Stimulated activated CD4-positive, alpha-beta T cell treated with anti-CD3 and anti-CD28 coated beads, Interleukin-2, amount 100 ng/mL, for 48 hours (primary cell): ENCODE results near the gene TMEM53.
A peak's percentile ranks its signal among the peaks of the same experiment; 100 is the strongest.

Experiments
- DNase-seq, 2 donors: peaks; one replicate each; pipeline ENCODE4 v3.0.0-alpha.2; 2020

Gene TMEM53

DNA sequence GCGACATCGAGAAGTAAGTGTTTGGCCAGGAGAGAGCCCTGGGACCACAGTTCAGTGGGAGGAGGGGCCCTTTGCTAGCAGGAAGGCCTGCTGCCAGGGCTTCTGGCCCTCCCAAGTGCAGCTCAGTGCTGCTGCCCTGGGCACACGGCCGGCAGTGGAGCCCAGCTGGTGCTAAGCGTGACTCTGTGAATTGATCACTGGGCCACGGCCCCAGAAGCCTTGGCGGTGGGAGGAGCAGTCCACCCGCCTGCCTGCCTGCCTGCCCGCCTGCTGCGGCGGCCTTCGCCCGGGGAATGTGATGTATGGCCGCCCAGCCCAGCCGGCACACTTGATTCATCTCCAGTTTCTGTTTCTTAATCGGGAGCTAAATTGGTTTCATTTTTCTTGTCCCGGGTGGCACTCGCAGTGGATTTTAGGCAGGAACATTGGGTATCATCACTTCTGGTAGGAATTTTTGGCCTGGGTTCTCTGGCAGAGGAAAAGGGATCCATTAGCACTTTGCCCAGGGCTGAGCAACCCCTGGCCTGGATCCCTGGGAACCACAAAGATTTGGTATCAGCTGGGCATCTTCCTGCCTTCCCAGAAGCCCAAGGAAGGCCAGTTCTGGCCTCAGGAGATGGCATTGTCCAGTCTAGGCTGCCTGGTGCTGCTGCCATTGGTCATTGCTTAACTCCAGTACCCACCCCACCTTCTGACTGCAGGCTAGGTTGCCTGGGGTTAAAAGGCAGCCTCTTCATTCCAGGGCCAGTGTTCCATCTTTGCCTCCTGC, 28.6 kb downstream of the TMEM53 start:
- no peak for DNase-seq

DNA sequence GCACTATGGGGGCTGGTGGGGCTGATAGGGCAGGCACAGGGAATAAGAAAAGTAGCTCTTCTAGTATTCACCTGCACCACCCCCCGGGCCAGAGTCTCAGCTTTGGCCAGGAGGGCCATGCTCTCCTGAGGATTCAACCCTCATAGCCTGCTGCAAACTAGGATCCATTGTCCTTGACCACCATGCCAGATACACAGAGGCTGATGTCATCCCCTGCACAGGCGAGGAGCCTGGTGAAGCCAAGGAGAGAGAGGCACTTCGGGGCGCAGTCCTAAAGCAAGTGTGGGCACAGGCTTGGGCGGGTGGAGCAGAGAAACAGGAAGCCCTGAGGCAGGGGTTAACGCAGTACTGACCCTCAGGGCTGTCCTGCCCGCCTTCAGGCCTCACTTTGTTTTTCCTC, 29.5 kb downstream of the TMEM53 start:
- DNase-seq, result no peak

DNA sequence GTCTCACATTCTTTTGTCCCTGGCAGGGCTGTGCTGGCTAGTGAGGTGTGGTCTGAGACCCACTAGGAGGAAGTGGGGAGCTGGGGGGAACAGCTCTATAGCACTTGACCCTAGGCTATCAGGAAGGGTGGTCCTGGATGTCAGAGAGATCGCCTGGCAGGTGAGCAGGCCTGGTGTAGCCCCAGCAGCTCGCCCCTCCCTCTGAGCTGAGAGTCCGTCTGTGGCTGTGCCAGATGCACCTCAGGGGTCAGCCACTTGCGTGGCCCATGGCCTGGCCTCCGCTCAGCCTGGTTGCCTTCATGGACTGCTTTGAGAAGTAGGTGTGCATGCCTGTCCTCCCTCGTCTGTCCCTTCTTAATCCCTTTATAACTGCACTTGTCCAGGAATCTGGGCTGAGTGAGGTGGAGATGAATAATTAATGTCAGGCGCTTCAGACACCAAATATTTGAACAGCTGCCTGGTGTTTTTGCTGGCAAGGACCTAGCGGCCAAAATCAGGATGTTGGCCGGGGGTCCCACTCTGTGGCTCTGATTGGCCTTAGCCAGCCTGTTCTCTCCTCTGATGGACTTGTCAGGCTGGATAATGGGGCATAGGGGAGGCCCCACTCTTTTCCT, 30.5 kb downstream of the TMEM53 start:
- DNase-seq, result no peak

DNA sequence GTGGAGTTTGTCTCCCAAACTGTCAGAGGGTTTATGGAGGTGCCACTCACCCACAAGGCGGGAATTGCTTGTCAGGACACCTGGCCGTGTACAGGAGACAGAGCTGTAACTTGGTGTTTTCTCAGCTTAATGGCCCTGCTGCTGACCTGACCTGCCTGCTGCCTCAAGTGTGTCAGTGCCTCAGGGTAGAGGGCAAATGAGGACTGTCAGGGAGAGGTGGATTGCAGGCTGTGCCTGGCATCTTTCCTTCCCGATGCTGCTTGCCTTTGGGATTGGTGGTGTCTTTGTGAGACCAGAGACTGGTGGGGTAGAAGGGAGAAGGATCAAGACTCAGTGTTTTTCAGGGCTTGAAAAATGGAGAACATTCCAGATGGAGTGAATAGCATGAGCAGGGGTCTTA, 31.4 kb downstream of the TMEM53 start:
- DNase-seq, result no peak

DNA sequence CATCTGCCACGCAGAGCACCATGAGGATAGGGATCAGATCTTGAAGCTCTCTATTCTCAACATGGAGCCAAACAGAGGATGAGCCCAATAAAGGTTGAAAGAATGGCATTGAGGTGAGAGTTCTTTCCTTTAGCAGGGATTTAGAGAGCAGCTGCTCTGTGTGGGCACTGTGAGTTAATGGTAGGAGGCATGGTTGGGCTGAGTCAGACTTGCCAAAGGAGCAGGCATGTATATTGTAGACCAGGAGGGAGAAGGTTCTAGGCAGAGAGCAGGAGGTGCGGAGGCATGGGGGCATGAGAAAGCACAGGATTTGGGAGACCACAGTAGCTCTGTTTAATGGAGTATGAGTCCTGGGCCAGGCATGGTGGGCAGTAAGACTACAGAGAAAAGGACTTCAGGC, 32.0 kb downstream of the TMEM53 start:
- no peak for DNase-seq

DNA sequence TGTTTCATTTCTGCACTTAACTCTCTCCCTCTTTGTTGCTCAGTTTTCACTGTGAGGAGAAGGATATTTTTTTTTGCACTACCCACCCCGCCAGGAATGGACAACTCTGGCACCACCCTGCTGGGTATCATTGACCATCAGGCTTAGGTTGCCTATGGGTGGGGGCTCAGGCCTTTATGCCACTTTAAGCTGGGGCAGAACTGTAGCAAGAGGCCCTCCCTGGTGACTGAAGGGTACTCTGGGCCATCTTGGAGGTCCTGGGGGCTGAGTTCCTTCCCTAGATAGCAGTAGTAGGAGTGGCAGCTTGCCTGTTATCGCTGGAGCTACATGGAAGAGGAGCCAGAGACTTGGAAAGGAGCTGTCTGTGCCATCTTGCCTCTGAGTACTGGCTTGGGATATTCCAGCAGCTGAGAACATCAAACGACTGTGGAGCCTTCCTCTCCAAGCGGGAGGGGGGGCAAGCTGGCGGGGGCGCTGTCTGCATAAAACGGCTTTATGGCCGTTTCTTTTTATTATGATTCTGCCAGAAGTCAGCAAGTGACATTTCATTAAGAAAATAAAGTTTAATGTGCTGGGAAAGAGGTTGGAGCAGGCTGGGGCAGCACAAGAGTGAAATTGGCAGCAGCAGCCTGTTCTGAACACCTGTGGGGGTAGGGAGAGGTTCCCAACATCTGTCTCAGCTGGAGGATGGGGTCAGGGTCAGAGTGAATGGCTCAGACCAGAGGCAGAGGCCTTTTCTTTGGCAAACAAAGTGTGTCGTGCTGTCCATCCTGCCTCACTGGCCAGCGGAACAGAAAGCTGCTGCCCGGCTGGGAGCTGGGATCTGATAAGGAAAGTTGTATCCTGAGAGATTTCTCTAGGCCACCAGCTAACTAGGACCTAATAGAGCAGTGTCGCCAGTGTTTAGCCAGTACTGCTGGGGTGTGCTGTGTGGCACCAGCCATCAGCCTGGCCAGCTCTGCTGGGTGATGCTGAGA, 32.9 kb downstream of the TMEM53 start:
- no peak for DNase-seq

DNA sequence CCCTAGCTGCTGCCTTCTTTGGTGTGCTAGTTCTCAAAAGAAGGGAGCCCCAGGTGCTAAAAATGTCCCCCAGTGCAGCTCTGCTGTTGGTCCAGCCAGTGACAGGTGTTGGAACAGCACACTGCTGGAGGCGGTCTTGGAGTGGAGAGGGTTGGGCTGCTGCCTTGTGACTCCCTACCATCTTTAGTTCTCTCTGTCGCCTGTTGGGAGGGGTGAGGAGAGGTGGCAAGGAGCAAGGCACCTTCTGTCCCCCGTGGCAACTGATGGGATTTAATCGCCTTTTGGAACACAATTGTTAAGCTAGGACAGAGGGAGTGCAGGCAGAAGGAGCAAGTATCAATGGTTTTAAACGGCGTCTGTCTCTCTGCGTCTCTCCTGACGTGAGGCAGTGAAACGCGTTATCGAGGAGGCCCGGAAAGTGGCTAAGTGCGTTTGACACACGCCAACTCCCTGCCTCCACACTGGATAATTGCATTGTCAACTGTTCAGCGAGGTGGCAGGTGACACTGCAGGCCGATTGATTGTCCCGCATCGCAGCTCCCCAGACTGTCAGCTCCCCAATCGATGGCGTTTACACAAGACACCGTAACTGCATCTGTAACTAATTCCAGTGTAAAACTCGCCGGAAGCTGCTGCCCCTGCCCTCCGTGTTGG, 34.0 kb downstream of the TMEM53 start:
- DNase-seq, result no peak

DNA sequence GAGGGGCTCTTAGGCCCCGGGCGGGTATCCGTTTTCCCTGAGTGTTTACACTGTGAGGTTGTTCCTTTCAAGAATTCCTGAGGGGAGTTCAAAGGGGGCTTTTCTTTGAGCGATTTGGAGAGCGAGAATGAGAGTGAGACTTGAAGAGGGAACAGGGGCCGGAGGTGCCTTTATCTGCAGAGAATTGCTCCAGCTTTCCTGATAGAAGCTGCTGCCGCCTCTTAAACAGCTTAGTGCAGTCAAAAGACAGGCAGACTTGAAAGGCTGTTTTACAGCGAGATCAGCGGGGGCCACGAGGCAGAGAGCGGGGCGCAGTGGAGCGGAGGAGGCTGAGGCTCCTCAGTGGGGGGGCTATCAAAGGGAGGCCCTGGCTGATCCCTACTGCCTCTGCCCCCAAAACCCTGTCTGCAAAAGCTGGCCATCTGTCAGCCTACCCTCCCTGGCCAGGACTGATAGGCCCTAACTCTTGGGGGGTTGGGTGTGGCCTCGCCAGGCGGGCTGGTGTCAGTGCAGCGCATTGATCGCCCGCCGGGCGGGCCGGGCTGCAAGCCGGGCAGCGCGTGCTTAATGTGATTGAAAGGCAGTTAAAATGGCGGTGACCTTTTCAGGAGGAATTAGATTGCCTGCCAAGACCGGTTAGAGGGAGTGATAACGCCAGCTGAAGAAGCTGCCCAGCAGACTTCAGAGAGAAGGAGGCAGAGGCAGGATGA, 36.4 kb downstream of the TMEM53 start:
- DNase-seq, result no peak

DNA sequence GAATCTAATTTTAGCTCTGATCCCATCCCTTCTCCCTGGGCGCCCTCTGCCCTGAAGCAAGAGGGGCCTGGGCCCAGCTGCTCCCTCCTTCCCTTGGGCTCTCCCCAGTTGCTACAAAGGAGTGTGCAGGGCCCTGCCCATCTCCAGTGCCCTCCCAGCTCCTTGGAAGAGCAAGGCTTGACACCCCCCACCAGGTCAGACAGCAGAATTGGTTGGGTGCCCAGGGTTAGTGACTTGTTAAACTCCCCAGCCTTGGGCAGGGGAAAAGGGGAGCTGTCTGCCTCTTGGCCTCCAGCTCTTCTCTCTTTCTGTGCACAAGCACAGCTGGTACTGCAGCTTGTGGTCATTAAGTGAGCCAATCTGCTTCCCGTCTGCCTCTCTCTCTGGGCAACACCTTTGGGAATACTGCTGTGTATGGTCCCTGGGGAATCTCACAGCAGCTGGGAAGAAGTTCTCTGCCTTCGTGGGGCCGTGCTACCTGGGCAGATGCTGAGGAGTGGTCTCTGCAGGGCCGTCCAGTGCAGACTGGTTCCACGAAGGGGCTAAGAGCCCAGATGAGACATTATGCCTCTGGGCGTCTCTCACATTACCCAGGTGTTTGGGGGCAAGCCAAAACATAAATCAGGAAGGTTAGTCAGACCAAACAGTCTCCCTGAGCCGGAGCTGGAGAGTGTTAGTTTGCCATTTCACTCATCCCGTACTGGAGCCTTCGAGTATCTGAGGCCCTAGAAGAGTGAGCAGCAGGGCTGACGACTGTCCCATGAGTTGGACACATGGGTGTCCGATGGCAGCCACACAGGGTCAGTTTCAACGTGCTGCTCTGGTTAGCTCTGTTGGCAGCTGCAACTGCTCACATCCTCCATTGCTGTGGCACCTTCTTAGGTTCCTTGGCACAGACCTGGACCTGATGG, 37.3 kb downstream of the TMEM53 start:
- no peak for DNase-seq

DNA sequence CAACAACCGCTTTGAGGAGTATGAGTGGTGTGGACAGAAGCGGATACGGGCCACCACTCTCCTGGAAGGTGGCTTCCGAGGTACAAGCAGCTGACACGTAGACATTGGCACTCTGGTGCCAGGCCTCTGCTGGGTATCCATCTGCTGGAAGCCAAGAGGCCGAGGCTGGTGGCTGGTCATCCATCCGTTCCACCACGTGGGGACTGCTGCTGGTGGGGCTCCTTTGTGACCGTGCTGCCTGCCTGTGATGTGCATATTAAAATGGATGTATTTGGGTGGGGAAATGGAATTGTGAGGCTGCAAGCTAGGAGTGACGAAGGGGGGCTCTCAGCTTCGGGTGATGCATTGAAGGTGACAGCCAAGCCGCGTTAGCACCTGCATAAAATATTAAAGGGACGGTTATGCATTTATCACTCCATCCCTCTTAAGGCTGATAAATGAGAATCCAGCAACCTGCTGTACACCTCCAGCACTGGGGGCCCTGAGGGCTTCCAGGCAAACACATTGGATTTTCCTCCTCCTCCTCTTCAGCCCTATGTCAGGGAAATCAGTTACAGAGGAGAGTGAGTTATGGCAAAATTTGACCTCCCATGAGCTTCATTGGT, 38.1 kb downstream of the TMEM53 start:
- DNase-seq, result no peak

DNA sequence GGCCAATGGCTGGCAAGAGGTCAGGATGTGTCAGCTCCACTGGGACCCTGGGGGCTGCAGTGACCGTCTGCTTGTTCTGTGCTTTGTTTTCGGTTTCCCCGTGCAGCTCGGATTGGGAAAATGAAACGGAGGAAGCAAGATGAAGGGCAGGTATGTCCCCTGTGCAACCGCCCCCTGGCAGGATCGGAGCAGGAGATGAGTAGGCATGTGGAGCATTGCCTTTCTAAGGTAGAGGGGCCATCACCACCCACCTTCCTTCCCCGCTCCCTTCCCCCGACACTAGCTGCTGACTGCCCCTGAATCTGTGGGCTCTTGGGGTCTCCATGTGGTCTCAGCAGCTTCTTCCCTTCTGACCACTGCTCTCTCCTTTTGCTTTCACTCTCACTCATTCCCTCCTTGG, 38.8 kb downstream of the TMEM53 start:
- DNase-seq, result no peak

DNA sequence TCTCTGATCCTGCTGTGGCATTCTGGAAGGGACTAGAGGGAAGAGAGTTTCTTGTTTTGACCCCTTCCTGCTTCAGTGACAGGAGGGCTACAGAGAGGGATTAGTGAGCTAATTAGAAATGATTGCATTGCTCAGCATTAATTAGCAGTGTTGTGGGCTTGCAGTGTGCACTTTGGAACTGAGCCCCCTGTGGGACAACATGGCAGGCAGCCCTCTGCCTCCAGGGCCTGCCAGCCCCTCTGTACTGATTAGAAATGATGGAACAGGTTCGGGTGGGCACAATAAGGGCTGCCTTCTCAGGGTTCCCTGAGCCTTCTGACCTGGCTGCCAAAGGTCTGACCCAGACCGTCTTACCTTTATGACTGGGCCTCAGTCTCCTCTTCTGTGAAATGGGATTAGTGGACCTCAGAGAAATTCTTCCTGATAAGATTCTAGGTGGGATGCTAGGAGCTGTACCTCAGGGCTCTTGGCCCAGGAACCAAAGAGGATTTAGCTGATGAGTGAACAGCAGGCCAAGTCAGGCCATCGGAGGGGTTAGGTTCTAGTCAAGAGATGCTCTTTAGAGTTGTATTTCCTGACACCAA, 39.6 kb downstream of the TMEM53 start:
- DNase-seq, result no peak

DNA sequence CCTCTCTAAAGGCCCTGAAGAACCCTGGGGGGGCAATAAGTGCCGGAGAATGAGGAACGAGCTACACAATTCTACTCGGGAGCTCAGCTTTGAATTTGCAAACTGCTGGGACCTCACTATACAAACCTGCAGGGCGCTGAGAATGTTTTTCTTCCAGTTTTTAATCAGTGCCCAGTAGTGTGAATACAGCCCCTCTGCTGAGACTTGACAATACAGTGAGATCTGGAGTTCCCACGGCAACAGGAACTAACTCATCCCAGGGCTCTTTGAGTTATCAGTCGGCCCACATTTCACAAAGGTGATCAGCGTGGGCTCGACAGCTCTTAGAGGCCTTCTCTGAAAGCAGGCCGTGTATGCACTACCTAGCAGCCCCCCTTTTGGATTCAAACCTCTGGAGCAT, 41.7 kb downstream of the TMEM53 start:
- DNase-seq, result no peak

DNA sequence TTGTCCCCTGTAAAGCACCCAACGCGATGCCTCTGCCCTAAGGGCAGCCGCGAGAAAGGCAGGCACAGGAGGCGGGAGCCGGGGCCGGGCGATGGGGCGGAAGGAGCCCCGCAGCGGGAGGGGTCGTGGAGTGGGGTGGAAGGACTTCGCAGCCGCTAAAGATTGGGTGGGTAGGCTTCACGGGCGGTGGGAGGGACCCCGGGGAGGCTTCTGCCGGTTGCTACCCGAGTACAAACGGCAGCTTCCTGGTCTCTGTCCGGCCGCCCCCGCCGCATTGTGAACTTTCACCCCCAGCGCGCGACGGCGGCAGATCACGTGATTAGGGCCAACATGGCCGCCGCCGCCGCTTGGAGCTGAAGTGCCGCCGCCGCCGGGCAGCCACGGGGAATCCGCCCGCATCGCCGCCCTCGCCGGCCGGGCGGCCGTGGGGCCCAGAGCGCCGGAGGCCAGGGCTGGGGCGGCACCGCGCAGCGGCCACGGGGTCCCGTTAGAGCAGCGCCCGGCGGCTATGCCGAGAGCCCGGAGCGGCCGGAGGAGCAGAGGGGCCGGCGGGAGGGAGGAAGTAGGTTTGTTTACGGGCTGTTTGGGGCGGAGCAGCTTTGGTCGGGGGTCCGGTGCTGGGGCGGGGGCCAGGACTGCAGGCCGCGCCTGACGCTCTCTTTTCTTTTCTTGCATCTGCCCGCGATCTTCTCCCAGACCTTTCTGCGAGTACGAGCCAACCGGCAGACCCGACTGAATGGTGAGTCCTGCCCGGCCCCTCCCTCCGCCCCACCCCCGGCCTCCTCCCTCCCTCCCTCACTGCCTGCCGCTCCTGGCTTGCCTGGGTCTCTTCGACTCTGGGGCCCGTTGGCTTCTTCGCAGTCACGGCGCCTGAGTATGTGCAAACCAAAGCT, 42.4 kb downstream of the TMEM53 start:
- DNase-seq, result peak; percentile 87 to 88

DNA sequence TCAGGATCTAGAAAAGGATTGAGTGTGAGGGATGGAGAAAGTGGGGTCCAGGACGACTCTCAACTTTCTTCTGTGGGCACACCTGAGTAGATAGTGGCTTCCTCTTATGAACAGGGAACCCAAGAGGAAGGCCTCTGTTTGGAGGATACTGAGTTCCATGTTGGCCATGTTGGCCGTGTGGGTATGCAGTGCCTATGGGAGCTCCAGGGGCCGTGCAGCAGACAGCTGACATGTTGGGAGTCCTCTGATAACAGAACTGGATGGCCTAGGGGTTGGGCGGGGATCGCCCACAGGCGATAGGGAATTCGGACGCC, 43.0 kb downstream of the TMEM53 start:
- no peak for DNase-seq

DNA sequence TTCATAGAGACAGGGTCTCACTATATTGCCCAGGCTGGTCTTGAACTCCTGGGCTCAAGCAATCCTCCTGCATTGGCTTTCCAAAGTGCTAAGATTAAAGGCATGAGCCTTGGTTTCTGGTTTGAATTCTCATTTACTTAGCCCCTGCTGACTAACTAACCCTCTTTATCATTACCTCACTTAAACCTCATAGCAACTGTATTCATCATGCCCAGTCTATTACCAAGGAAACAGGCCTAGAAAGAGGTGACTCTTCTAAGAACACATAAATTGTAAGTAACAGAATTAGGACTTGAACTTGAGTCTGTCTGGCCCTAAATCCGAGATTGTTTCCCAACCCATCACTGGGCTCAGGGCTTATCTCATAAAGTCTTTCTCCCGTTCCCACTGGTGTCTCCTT, 44.2 kb downstream of the TMEM53 start:
- DNase-seq, result no peak

DNA sequence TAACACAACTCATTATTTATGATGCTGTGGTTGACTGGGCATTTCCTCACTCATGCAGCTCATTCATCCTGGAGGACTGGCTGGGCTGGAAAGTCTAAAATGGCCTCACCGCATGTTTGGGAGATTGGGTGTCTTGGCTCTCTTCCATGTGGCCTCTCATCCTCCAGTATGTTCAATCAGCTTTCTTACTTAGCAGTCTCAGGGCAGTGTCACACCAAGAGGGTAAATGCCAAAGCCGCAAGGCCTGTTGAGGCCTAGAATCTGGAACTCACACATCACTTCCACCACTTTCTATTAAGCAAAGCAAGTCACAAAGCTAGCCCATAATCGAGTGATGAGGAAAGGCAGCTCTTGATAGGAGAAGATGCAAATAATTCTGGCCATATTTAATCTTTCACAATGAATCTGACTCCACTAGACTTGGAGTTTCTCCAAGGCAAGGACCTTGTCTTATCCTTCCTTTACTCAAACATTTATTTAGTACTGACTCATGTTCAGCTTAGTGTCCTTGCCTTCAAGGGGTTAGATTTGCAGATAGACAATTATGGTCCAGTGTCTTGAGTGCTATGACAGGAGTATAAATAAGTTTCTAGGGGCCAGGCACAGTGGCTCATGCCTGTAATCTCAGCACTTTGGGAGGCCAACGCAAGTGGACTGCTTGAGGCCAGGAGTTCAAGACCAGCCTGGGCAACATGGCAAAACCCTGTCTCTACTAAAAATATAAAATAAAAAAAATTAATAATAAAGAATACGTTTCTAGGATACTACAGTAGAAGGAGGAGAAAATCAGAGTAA, 45.1 kb downstream of the TMEM53 start:
- no peak for DNase-seq

DNA sequence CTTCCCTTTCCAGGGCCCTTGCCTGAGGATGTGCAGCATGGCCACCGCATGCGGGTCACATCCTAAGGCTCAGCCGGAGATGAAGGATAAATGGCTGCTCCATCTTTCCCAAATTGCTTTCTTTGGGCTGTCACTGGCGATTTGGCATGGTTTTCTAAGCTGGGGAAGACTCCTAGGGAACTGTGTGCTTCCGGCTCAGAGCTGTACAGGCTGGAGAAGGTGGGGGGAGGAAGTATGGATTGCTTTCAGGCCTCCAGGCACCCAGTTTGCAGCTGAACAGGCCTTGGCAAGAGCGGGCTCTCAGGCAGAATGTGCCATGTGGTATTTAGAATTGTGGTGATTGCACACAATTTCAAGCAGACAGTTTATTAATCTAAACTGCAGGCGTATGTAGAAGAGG, 48.9 kb downstream of the TMEM53 start:
- no peak for DNase-seq
